ENCODE data around the gene TMEM140.

DNA sequence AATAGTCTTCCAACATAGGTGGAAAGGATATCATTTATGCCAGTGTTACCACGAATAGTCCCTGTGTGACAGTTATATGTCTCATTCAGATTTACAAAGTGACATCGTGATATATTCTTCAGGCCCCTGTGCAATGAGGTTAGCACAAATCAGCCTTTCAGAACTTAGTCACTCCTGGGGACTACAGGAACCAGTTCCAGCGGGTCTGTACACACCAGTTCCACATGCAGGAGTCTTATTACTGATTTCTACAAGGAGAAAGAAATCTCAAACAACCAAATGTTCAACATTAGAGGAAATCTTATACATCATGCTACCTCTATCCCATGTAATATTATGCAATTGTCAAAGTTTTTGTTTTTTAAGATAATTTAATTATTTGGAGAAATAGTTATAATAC lies 67.8 kb downstream of the TMEM140 start:
- TF ChIP-seq EZH2phosphoT487 (IDR thresholded peaks at IDR 0.05; ENCODE audit: low read length): no peak
- TF ChIP-seq, protein P1, sequence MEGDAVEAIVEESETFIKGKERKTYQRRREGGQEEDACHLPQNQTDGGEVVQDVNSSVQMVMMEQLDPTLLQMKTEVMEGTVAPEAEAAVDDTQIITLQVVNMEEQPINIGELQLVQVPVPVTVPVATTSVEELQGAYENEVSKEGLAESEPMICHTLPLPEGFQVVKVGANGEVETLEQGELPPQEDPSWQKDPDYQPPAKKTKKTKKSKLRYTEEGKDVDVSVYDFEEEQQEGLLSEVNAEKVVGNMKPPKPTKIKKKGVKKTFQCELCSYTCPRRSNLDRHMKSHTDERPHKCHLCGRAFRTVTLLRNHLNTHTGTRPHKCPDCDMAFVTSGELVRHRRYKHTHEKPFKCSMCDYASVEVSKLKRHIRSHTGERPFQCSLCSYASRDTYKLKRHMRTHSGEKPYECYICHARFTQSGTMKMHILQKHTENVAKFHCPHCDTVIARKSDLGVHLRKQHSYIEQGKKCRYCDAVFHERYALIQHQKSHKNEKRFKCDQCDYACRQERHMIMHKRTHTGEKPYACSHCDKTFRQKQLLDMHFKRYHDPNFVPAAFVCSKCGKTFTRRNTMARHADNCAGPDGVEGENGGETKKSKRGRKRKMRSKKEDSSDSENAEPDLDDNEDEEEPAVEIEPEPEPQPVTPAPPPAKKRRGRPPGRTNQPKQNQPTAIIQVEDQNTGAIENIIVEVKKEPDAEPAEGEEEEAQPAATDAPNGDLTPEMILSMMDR (IDR thresholded peaks at IDR 0.05; ENCODE audit: low read length): no peak

Measured in MM.1S (cell line).